Fibroblast of lung (primary cell): ENCODE data around the gene C1QL3. TPM values are rescaled to one million over a fixed set of nuclear protein-coding genes. Genes with fewer than 3 reads are reported as not detected.

Source experiments
- DNase-seq, 2 donors: peaks; one replicate each; pipeline versions ENCODE4 v3.0.0 to v3.0.0-alpha.2; 2010; ENCODE audit warnings: low read depth in 2 of 2
- H2AFZ ChIP-seq: 2 replicates; pipeline ENCODE4 v1.5.1; 2012; ENCODE audit warnings: low read length, control low read depth, inconsistent platforms
- H3K27ac ChIP-seq: 2 replicates; pipeline ENCODE4 v1.5.1; 2011; ENCODE audit warnings: low read length, control low read depth; ENCODE audit not compliant: insufficient read depth
- H3K27me3 ChIP-seq: 2 replicates; pipeline ENCODE4 v1.5.1; 2011; ENCODE audit warnings: mild to moderate bottlenecking, low read length; ENCODE audit not compliant: control insufficient read depth, insufficient read depth
- H3K36me3 ChIP-seq: 2 replicates; pipeline ENCODE4 v1.5.1; 2011; ENCODE audit warnings: low read length; ENCODE audit not compliant: control insufficient read depth, insufficient read depth
- H3K4me1 ChIP-seq: 2 replicates; pipeline ENCODE4 v1.5.1; 2011; ENCODE audit warnings: low read length; ENCODE audit not compliant: control insufficient read depth, insufficient read depth; ENCODE audit errors: extremely low read depth
- H3K4me2 ChIP-seq: 2 replicates; pipeline ENCODE4 v1.5.1; 2011; ENCODE audit warnings: low read length, control low read depth; ENCODE audit not compliant: insufficient read depth; ENCODE audit errors: extremely low read depth
- H3K4me3 ChIP-seq, 4 experiments: fragments of 200-600 bp in 1 of 4; sonication (generic) in 1 of 4; replicated peaks in 1 of 4; 2 replicates each; pipeline ENCODE4 v1.5.1; 2011 to 2016; ENCODE audit warnings: low read length in 4 of 4, low read depth in 3 of 4, mild to moderate bottlenecking in 3 of 4, control low read depth in 2 of 4, inconsistent platforms in 1 of 4, mixed read lengths in 1 of 4; ENCODE audit not compliant: insufficient read depth in 1 of 4; ENCODE audit errors: control extremely low read depth in 1 of 4
- H3K79me2 ChIP-seq: 2 replicates; pipeline ENCODE4 v1.5.1; 2012; ENCODE audit warnings: mild to moderate bottlenecking, low read length, inconsistent platforms; ENCODE audit not compliant: control insufficient read depth, insufficient read depth
- H3K9ac ChIP-seq: 2 replicates; pipeline ENCODE4 v1.5.1; 2011; ENCODE audit warnings: mild to moderate bottlenecking, low read length, control low read depth; ENCODE audit not compliant: insufficient read depth
- H3K9me3 ChIP-seq: 2 replicates; pipeline ENCODE4 v1.5.1; 2012; ENCODE audit warnings: low read depth, low read length; ENCODE audit not compliant: control insufficient read depth, insufficient read depth
- H4K20me1 ChIP-seq: 2 replicates; pipeline ENCODE4 v1.5.1; 2011; ENCODE audit warnings: low read length; ENCODE audit not compliant: control insufficient read depth, insufficient read depth; ENCODE audit errors: extremely low read depth
- EZH2 ChIP-seq: IDR thresholded peaks from 2 replicates; pipeline ENCODE4 v1.5.1; 2012; ENCODE audit warnings: low read length, control low read depth, mild to moderate bottlenecking; ENCODE audit errors: missing control alignments
- polyA plus RNA-seq, 2 donors: library from polyadenylated mRNA; depleted of rRNA in 1 of 2; stranded (reverse) in 1 of 2; unstranded in 1 of 2; fragments of >200 nt; gene quantifications; 2 replicates each; pipeline ENCODE4 v1.2.1, GENCODE V29; 2011 to 2012; ENCODE audit warnings: missing spikeins in 1 of 2
- total RNA-seq: library from RNA; depleted of rRNA; stranded (reverse); fragments of >200 nt; gene quantifications from 2 replicates; pipeline ENCODE4 v1.2.1, GENCODE V29; 2014
- TF ChIP-seq, protein P1 (sequence below), 2 donors: IDR thresholded peaks in 1 of 2; conservative IDR thresholded peaks in 1 of 2; 1 replicate in 1 of 2; 2 replicates in 1 of 2; pipeline ENCODE4 v1.5.1; 2011 to 2012; ENCODE audit warnings: low read length in 2 of 2, control low read depth in 1 of 2, inconsistent platforms in 1 of 2, low read depth in 1 of 2, mild to moderate bottlenecking in 1 of 2

The C1QL3 gene
- total and polyA plus RNA-seq, 2 donors (not counting 1 experiment from before 2014, with no cell fraction given) = 0.17 TPM; not detected in 1

DNA sequence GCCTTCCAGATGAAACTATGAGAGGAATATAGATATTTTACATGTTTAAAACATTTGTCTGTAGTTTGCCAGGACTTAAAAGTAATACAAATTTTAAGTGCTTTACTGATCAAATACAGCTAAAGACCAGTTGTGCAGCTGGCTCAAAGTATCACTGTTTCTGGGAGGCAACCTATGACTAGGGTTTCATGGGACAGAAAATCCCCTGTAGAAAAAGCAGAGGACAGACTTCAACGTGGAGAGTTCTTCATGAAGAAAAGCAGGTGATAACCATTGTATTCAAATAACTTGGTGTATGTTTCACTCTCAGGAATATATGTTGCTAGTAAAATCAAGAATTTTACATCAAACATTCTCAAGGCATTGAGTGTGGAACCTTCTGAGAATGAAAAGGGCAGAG lies 43.9 kb downstream of the C1QL3 start:
- no peak overlapping the region for H3K4me3 ChIP-seq
- no peak overlapping the region for H3K9ac ChIP-seq
- no peaks in the 10 kb centered on the region for H3K9me3 ChIP-seq
- H3K27me3 ChIP-seq = no peaks in the 10 kb centered on the region
- no peaks in the 10 kb centered on the region for H3K36me3 ChIP-seq
- H2AFZ ChIP-seq = no peak overlapping the region
- no peak overlapping the region for H3K27ac ChIP-seq
- no peaks in the 10 kb centered on the region for H4K20me1 ChIP-seq
- no peak for TF ChIP-seq EZH2
- TF ChIP-seq, protein P1, sequence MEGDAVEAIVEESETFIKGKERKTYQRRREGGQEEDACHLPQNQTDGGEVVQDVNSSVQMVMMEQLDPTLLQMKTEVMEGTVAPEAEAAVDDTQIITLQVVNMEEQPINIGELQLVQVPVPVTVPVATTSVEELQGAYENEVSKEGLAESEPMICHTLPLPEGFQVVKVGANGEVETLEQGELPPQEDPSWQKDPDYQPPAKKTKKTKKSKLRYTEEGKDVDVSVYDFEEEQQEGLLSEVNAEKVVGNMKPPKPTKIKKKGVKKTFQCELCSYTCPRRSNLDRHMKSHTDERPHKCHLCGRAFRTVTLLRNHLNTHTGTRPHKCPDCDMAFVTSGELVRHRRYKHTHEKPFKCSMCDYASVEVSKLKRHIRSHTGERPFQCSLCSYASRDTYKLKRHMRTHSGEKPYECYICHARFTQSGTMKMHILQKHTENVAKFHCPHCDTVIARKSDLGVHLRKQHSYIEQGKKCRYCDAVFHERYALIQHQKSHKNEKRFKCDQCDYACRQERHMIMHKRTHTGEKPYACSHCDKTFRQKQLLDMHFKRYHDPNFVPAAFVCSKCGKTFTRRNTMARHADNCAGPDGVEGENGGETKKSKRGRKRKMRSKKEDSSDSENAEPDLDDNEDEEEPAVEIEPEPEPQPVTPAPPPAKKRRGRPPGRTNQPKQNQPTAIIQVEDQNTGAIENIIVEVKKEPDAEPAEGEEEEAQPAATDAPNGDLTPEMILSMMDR (conservative IDR thresholded peaks at IDR 0.05 in 1 of 2, IDR thresholded peaks at IDR 0.05 in 1 of 2; ENCODE audit: low read depth in 1 of 2, low read length in 2 of 2) = no peak
- H3K4me2 ChIP-seq = no peak overlapping the region
- DNase-seq = no peak
- H3K79me2 ChIP-seq = no peaks in the 10 kb centered on the region
- no peaks in the 10 kb centered on the region for H3K4me1 ChIP-seq

DNA sequence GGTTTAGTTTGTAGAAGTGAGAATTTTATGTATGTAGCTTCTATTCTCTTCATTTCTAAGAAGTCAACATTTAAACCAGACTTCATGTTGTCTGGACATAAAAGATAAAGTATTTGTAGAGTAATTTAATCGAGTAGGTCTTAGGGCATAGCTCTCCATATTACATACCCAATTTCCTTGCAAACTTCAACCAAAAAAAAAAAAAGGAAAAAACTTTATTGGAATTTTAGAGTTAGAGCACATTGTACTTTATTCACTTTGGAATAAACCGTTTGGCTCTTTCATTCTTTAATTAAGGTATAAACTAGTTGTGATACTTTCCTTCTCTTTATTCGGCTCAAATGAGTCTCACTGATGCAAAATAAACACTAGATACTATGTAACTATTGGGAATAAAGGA lies 48.9 kb downstream of the C1QL3 start:
- Histone ChIP-seq H3K79me2 (no peaks in the 10 kb centered on the region), H3K4me3 (no peak overlapping the region), H3K9ac (no peak overlapping the region), H4K20me1 (no peaks in the 10 kb centered on the region), H3K4me1 (no peaks in the 10 kb centered on the region), H3K4me2 (no peak overlapping the region), H3K27me3 (no peaks in the 10 kb centered on the region), H2AFZ (no peak overlapping the region), H3K9me3 (no peaks in the 10 kb centered on the region), H3K27ac (no peak overlapping the region), H3K36me3 (no peaks in the 10 kb centered on the region)
- no peak for DNase-seq
- TF ChIP-seq, protein P1 (conservative IDR thresholded peaks at IDR 0.05 in 1 of 2, IDR thresholded peaks at IDR 0.05 in 1 of 2; ENCODE audit: low read depth in 1 of 2, low read length in 2 of 2) = no peak
- TF ChIP-seq EZH2 = no peak

DNA sequence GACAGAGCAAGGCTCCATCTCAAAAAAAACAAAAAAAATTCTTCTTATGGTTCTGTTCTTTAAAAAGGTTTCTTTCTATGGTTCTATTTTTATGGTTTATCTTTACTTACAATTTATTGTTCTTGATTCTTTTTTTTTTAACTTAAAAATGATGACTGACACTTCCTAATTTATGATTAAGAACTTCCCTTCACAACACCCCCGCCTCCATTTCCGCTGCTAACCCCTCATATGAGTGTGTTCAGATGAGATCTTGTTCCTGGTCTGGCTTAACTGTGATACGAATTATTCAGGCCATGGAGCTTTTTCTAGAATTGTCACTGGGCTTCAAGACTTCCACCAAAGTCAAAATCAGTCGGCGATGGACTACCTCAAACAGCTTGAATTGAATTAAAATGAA lies 50.9 kb downstream of the C1QL3 start:
- Histone ChIP-seq H3K9me3 (no peaks in the 10 kb centered on the region), H3K79me2 (no peaks in the 10 kb centered on the region), H2AFZ (no peak overlapping the region), H3K27me3 (no peaks in the 10 kb centered on the region), H4K20me1 (no peaks in the 10 kb centered on the region), H3K4me2 (no peak overlapping the region), H3K4me3 (no peak overlapping the region), H3K27ac (no peak overlapping the region), H3K9ac (no peak overlapping the region), H3K4me1 (no peaks in the 10 kb centered on the region), H3K36me3 (no peaks in the 10 kb centered on the region)
- no peak for DNase-seq
- TF ChIP-seq EZH2 = no peak
- TF ChIP-seq, protein P1 (conservative IDR thresholded peaks at IDR 0.05 in 1 of 2, IDR thresholded peaks at IDR 0.05 in 1 of 2; ENCODE audit: low read depth in 1 of 2, low read length in 2 of 2) = no peak
